IPS-NIHi7 (cell line): ENCODE data around the gene FIS1.
"Not testable (repeated sequence)": the region's sequence is repeated elsewhere in the genome, so short reads cannot be mapped to it uniquely, and the experiment has no call there.

Source experiments
- DNase-seq: peaks from one replicate; pipeline ENCODE4 v3.0.0; 2012; ENCODE audit warnings: mixed read lengths; ENCODE audit errors: extremely low spot score

FIS1 gene

GRCh38 chr7:101244375-101245146 lies at the start of gene FIS1:
TSS of gene FIS1 (minus strand) at chr7:101245081. CDS start at chr7:101245004, 77 bp downstream.
- peak; percentile 89 for DNase-seq

- DNase-seq, result peak; percentile 69
Measured at GRCh38 chr7:101294039-101294831, 49.4 kb upstream of the FIS1 start.

- not testable (repeated sequence) for DNase-seq
Measured at GRCh38 chr7:101293069-101294021, 48.5 kb upstream of the FIS1 start.

- DNase-seq, result not testable (repeated sequence)
Measured at GRCh38 chr7:101292566-101292965, 47.7 kb upstream of the FIS1 start.

- not testable (repeated sequence) for DNase-seq
Measured at GRCh38 chr7:101290186-101291037, 45.5 kb upstream of the FIS1 start.

GRCh38 chr7:101289687-101290086 lies 44.8 kb upstream of the FIS1 start:
- DNase-seq, result not testable (repeated sequence)

- no peak for DNase-seq
Measured at GRCh38 chr7:101288439-101288838, 43.6 kb upstream of the FIS1 start.

GRCh38 chr7:101287032-101287431 lies 42.2 kb upstream of the FIS1 start:
- DNase-seq, result no peak

GRCh38 chr7:101285880-101286279 lies 41.0 kb upstream of the FIS1 start:
- DNase-seq, result not testable (repeated sequence)

- no peak for DNase-seq
Measured at GRCh38 chr7:101285171-101285570, 40.3 kb upstream of the FIS1 start.

- not testable (repeated sequence) for DNase-seq
Measured at GRCh38 chr7:101280912-101281311, 36.0 kb upstream of the FIS1 start.

GRCh38 chr7:101278461-101279292 lies 33.8 kb upstream of the FIS1 start:
- DNase-seq, result no peak

GRCh38 chr7:101277155-101277554 lies 32.3 kb upstream of the FIS1 start:
- no peak for DNase-seq

GRCh38 chr7:101273206-101273605 lies 28.3 kb upstream of the FIS1 start:
- no peak for DNase-seq

GRCh38 chr7:101271021-101271420 lies 26.1 kb upstream of the FIS1 start:
- DNase-seq, result no peak

GRCh38 chr7:101269664-101270063 lies 24.8 kb upstream of the FIS1 start:
- DNase-seq, result no peak

- no peak for DNase-seq
Measured at GRCh38 chr7:101265622-101266516, 21.0 kb upstream of the FIS1 start.

GRCh38 chr7:101264102-101264706 lies 19.3 kb upstream of the FIS1 start:
- not testable (repeated sequence) for DNase-seq
